SK-N-DZ (cell line): ENCODE data around the gene ACHE.
A peak's percentile ranks its signal among the peaks of the same experiment; 100 is the strongest.
"Not testable (repeated sequence)": the region's sequence is repeated elsewhere in the genome, so short reads cannot be mapped to it uniquely, and the experiment has no call there.

Source experiments
- DNase-seq: peaks from one replicate; pipeline ENCODE4 v3.0.0-alpha.2; 2015; ENCODE audit warnings: low spot score
- small RNA-seq, 2 experiments: library from RNA; depleted of rRNA; stranded (forward); fragments of <200 nt; gene quantifications; one replicate each; pipeline ENCODE3, GENCODE V24; 2014

Gene ACHE

GRCh38 chr7:100864263-100864845, 31.3 kb downstream of the ACHE start:
- no peak for DNase-seq

- DNase-seq: no peak
Measured at GRCh38 chr7:100863406-100863950, 32.2 kb downstream of the ACHE start.

DNA sequence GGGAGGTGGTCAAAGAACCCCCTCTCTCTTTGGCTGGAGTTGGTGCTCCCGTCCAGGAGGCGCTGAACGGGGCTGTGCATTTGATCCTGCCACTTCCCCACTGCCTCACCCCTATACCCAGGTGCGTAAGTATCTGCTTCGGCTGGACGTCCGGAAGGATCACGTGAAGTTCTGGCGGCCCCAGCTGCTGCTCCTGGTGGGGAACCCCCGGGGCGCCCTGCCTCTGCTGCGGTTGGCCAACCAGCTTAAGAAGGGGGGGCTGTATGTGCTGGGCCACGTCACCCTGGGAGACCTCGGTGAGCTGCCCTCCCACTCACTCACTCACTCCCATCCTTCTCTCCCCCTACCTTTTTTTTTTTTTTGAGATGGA, 34.1 kb downstream of the ACHE start:
- DNase-seq: no peak

DNA sequence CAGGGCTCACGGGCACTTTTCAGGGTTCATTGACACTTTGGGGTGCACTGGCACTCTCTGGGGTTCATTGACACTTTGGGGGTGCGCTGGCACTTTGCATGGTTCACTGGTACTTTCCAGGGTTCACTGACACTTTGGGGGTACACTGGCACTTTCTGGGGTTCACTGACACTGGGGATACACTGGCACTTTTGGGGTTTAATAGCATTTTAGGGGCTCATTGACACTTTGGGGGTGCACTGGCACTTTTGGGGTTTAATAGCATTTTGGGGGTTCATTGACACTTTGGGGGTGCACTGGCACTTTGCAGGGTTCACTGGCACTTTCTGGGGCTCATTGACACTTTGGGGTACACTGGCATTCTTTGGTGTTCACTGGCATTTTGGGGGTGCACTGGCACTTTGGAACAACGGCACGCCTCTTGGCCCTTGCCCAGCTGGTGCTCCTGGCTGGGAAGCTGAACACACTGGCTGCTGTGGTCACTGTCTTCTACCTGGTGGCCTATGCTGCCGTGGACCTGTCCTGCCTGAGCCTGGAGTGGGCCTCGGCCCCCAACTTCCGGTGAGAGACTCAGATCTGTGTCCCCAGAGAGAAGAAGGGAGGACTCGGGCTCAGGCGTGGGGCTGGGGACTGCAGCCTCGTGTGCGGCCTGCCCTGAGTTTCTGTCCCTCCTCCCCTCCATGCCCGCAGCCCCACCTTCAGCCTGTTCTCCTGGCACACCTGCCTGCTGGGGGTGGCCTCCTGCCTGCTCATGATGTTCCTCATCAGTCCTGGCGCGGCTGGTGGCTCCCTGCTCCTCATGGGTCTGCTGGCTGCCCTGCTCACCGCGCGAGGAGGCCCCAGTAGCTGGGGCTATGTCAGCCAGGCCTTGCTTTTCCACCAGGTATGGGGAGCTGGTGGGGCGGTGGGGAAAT, 34.7 kb downstream of the ACHE start:
- no peak for DNase-seq

GRCh38 chr7:100859856-100860255, 35.8 kb downstream of the ACHE start:
- DNase-seq: no peak

GRCh38 chr7:100856871-100857282, 38.8 kb downstream of the ACHE start:
- DNase-seq: no peak

DNA sequence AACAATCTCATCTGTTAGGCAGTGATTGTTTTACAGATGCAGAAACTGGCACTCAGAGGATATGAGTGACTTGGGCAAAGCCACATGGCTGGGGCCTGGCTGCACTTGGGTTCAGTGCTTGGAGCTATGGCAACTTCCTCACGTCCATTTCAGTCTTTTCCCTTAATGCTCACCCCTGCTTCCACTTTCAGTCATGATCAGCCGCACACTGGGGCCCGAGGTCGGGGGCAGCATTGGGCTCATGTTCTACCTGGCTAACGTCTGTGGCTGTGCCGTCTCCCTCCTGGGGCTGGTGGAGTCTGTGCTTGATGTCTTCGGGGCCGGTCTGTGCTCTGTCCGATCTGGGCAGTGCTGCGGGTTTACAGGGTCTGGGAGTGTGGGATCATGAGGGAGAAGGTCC, 40.2 kb downstream of the ACHE start:
- DNase-seq: no peak

DNA sequence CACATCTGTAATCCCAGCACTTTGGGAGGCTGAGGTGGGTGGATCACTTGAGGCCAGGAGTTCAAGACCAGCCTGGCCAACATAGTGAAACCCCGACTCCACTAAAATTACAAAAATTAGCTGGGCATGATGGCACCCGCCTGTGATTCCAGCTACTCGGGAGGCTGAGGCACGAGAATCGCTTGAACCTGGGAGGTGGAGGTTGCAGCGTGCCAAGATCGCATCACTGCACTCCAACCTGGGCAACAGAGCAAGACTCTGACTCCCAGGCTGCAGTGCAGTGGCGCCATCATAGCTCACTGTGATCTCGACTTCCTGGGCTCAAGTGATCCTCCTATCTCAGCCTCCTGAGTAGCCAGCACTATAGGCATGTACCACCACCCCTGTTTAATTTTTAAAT, 40.8 kb downstream of the ACHE start:
- not testable (repeated sequence) for DNase-seq

- DNase-seq: no peak
Measured at GRCh38 chr7:100854146-100854895, 41.4 kb downstream of the ACHE start.

DNA sequence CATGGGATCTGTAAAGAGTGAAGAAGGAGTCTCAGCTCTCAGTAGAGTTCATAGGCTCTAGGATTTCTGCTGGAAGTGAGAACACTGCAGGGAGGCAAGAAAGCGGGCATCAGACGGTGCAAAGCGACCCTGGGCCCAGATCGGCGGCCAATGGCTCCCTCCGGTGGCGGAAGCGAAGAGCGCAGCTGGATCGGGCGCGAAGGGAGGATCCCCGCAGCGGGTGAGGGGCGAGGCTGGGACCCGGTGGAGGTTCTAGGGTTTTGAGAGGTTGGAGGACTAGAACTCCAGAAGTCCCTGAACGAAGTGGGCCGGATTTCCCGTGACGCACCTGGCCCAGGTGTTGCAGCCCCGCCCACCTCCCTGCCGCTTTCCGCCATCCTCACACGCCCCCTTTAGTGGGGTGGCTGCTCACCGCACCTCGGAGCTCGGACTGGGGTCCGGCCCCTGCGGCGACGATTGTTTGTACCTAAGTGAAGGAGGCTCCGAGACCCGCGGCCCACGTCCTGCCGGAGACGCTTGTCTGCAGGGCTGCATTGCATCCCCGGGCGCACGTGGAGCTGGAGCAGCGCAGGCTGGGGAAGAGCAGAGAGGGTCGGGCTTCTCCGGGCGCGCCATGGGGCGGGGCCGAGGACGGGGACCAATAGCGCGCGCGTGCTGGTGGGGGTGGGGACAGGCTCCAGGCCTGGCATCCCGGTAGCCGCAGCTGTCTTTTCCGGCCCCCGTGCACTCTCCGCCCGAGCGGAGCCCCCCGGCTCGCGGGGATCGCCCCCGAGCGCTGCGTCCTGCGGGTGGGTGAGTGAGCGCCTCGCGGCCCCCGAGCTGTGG, 43.4 kb downstream of the ACHE start, which contains the start of gene SLC12A9:
Gene SLC12A9 (plus strand): TSS at position 666 of the 825 bp plus-strand sequence. CDS start 1,485 bp downstream, outside the sequence.
- DNase-seq: peak; percentile 89

DNA sequence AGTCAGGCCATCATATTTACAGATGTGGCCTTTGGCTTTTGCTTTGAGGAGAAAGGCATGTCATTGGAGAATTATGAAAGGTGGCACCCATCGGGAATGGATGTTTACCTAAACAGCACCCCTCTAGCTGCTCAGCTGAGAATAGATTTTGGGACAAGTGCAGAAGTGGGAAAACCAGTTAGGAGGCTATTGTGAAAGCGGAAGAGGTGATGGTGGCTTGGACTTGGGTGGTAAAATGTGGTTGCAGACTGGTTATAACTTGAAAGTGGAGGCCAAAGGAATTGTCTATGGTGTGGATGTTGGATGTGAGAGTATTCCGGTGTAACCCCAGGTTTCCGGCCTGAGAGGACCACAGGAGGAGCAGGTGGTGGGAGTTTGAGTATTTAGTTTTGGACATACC, 48.3 kb downstream of the ACHE start:
- no peak for DNase-seq

GRCh38 chr7:100840470-100841100, 55.1 kb downstream of the ACHE start:
- DNase-seq: no peak

Small RNA genes within 50 kb of the gene (small RNA-seq; reads per million reads assigned to genes)
- 0 to 0.09 reads per million in 2 experiments for gene RN7SL549P
- 0 reads per million in 2 experiments for gene RPS29P15
